ENCODE data around the gene PRRG1. TPM values are rescaled to one million over a fixed set of nuclear protein-coding genes. Genes with fewer than 3 reads are reported as not detected.

The PRRG1 gene
- total and polyA plus RNA-seq, 2 of the 13 experiments (the other 11 are each of a cell fraction or from before 2014, with no cell fraction given), result 5.0 to 11.0 TPM

GRCh38 chrX:37420185-37420584 lies 71.0 kb downstream of the PRRG1 start:
- no peaks in the 10 kb centered on the region for H3K36me3 ChIP-seq (replicated peaks in 1 of 2; ENCODE audit: control insufficient read depth in 1 of 2, insufficient read depth in 2 of 2, low read length in 2 of 2)
- ChIA-PET CTCF (ENCODE audit: low intra/inter-chr PET ratio, low total read pairs) (no interaction called here), POLR2A (no interaction called here)
- in situ Hi-C loops (cut with HindIII; ENCODE audit: extremely low pct_ligation_motif_present, low pct_unique_long_range_greater_than_20kb), result no loop called here
- no peaks in the 10 kb centered on the region for H3K4me1 ChIP-seq (ENCODE audit: insufficient read depth, low read length)
- DNase-seq (ENCODE audit: low spot score), result no peak
- H4K20me1 ChIP-seq (ENCODE audit: insufficient read depth, low read length), result no peaks in the 10 kb centered on the region
- no peaks in the 10 kb centered on the region for H3K9me3 ChIP-seq (ENCODE audit: low read length)
- H3K9ac ChIP-seq (ENCODE audit: insufficient read depth, low read depth, low read length), result no peak overlapping the region
- no TSS peak for BruUV-seq (replicated peaks)
- no peak overlapping the region for H3K4me3 ChIP-seq (replicated peaks in 1 of 3; ENCODE audit: insufficient read depth in 1 of 3, low read depth in 2 of 3, low read length in 3 of 3)
- H3K4me2 ChIP-seq (ENCODE audit: low read depth, low read length), result no peak overlapping the region
- FAIRE-seq, result no peak
- no peak for ATAC-seq
- intact Hi-C loops (cut with micrococcal nuclease; ENCODE audit: unreplicated experiment), result no loop called here
- H3K27ac ChIP-seq (ENCODE audit: extremely low read length, insufficient read depth, low read length), result no peak overlapping the region
- no peak overlapping the region for H2AFZ ChIP-seq (ENCODE audit: low read length)
- H3K27me3 ChIP-seq (ENCODE audit: control insufficient read depth in 1 of 2, insufficient read depth in 2 of 2, low read length in 2 of 2), result no peaks in the 10 kb centered on the region
- no peaks in the 10 kb centered on the region for H3K79me2 ChIP-seq (ENCODE audit: insufficient read depth, low read length)
- TF ChIP-seq KIAA2018 (CRISPR knock-in tag; IDR thresholded peaks at IDR 0.05; ENCODE audit: borderline replicate concordance) (no peak), SAFB2 (CRISPR knock-in tag; IDR thresholded peaks at IDR 0.05; ENCODE audit: borderline replicate concordance, low read depth) (no peak), ONECUT2 (CRISPR knock-in tag; IDR thresholded peaks at IDR 0.05) (no peak), PHF8 (CRISPR knock-in tag; IDR thresholded peaks at IDR 0.05) (no peak), ARID3A (IDR thresholded peaks at IDR 0.05; ENCODE audit: low read depth, low read length) (no peak), ZNF629 (CRISPR knock-in tag; conservative IDR thresholded peaks at IDR 0.05) (no peak), TBX2 (CRISPR knock-in tag; IDR thresholded peaks at IDR 0.05; ENCODE audit: borderline replicate concordance) (no peak), AGO2 (optimal IDR thresholded peaks at IDR 0.05; ENCODE audit: low read depth, low read length) (no peak), ZUFSP (CRISPR knock-in tag; IDR thresholded peaks at IDR 0.05; ENCODE audit: borderline replicate concordance) (no peak), MBD4 (IDR thresholded peaks at IDR 0.05; ENCODE audit: borderline replicate concordance, low read length) (no peak), ZNF766 (CRISPR knock-in tag; IDR thresholded peaks at IDR 0.05; ENCODE audit: borderline replicate concordance) (no peak), EP300 (IDR thresholded peaks at IDR 0.05; ENCODE audit: low read depth in 2 of 2, low read length in 2 of 2) (no peak), EP300 (CRISPR knock-in tag; IDR thresholded peaks at IDR 0.05; ENCODE audit: borderline replicate concordance) (no peak)

Data from HepG2 (cell line).